HepG2 (cell line): Measurements from ENCODE around the gene SMIM22. TPM values are rescaled to one million over a fixed set of nuclear protein-coding genes. Genes with fewer than 3 reads are reported as not detected.

Source experiments
- ATAC-seq: fragments of 200-7000 bp; cut with Tn5 transposase; 3 replicates; pipeline ENCODE4 v1.9.1; 2020; ENCODE audit warnings: mild to moderate bottlenecking, moderate library complexity
- BruUV-seq: library from RNA; stranded (reverse); fragments of 400-500 nt; replicated peaks from 2 replicates; lab custom pipeline; 2021; lab: Mats Ljungman, UMichigan
- CTCF ChIA-PET: fragments of 300-600 bp; formaldehyde crosslinking; extraction: SDS; loops from one replicate; lab custom pipeline; 2021; ENCODE audit warnings: low total read pairs, inconsistent platforms, low intra/inter-chr PET ratio; lab: Yijun Ruan, JAX
- POLR2A ChIA-PET: fragments of 350-600 bp; sonication (Branson Sonifier 250); formaldehyde crosslinking; loops from one replicate; lab custom pipeline; 2020; ENCODE audit warnings: antibody characterized with exemption, inconsistent platforms; lab: Yijun Ruan, JAX
- DNase-seq: peaks from one replicate; pipeline ENCODE4 v3.0.0-alpha.2; 2015; ENCODE audit warnings: low spot score
- FAIRE-seq: peaks from 3 replicates; lab custom pipeline; 2011; peaks lifted over from hg19 to GRCh38; lab: Jason Lieb, UNC
- H2AFZ ChIP-seq: one replicate; pipeline ENCODE4 v1.6.1; 2011; ENCODE audit warnings: low read length, inconsistent platforms
- H3K27ac ChIP-seq: fragments of 300-600 bp; 3 replicates; pipeline ENCODE4 v1.8.0; 2011; ENCODE audit warnings: mixed run types, mild to moderate bottlenecking, mixed read lengths, low read length, inconsistent platforms; ENCODE audit not compliant: insufficient read depth; ENCODE audit errors: extremely low read length
- H3K27me3 ChIP-seq, 2 experiments: fragments of 200-600 bp in 1 of 2; 2 replicates in 1 of 2; 3 replicates in 1 of 2; pipeline versions ENCODE4 v1.6.0 to v1.8.0; 2011; ENCODE audit warnings: low read length in 2 of 2, mild to moderate bottlenecking in 2 of 2, moderate library complexity in 2 of 2, inconsistent platforms in 1 of 2; ENCODE audit not compliant: insufficient read depth in 2 of 2, control insufficient read depth in 1 of 2
- H3K36me3 ChIP-seq, 2 experiments: fragments of 200-600 bp in 1 of 2; replicated peaks in 1 of 2; 2 replicates in 1 of 2; 3 replicates in 1 of 2; pipeline versions ENCODE4 v1.5.1 to v1.8.0; 2011; ENCODE audit warnings: low read length in 2 of 2, inconsistent platforms in 1 of 2; ENCODE audit not compliant: insufficient read depth in 2 of 2, control insufficient read depth in 1 of 2
- H3K4me1 ChIP-seq: 2 replicates; pipeline ENCODE4 v1.5.1; 2012; ENCODE audit warnings: low read length, inconsistent platforms; ENCODE audit not compliant: insufficient read depth
- H3K4me2 ChIP-seq: 2 replicates; pipeline ENCODE4 v1.6.0; 2011; ENCODE audit warnings: low read depth, low read length, inconsistent platforms
- H3K4me3 ChIP-seq, 3 experiments: fragments of 200-600 bp in 1 of 3; sonication (generic), shearing (Covaris generic) in 1 of 3; replicated peaks in 1 of 3; 2 replicates each; pipeline ENCODE4 v1.5.1; 2011 to 2016; ENCODE audit warnings: low read length in 3 of 3, inconsistent platforms in 2 of 3, low read depth in 2 of 3, mild to moderate bottlenecking in 2 of 3, control low read depth in 1 of 3, mixed read lengths in 1 of 3; ENCODE audit not compliant: insufficient read depth in 1 of 3
- H3K79me2 ChIP-seq: one replicate; pipeline ENCODE4 v1.6.1; 2011; ENCODE audit warnings: low read length, inconsistent platforms; ENCODE audit not compliant: insufficient read depth
- H3K9ac ChIP-seq: 2 replicates; pipeline ENCODE4 v1.6.0; 2011; ENCODE audit warnings: mild to moderate bottlenecking, low read depth, low read length, inconsistent platforms; ENCODE audit not compliant: insufficient read depth
- H3K9me3 ChIP-seq: 2 replicates; pipeline ENCODE4 v1.5.1; 2012; ENCODE audit warnings: mild to moderate bottlenecking, low read length
- H4K20me1 ChIP-seq: 2 replicates; pipeline ENCODE4 v1.6.0; 2011; ENCODE audit warnings: inconsistent platforms, mild to moderate bottlenecking, low read length, moderate library complexity; ENCODE audit not compliant: insufficient read depth
- ATF7-NPFF ChIP-seq: sonication (generic); formaldehyde crosslinking; IDR thresholded peaks from 2 replicates; pipeline ENCODE4 v1.8.1; 2023; ENCODE audit warnings: mild to moderate bottlenecking, low read depth, missing genetic modification reagents, moderate library complexity
- CREB1 ChIP-seq, 2 experiments: fragments of 450-650 bp in 1 of 2; IDR thresholded peaks; 2 replicates each; pipeline ENCODE4 v1.6.1; 2016 to 2017; ENCODE audit warnings: control low read depth in 1 of 2, mild to moderate bottlenecking in 1 of 2, missing compliant biosample characterization in 1 of 2, missing genetic modification characterization in 1 of 2
- FOSL2 ChIP-seq: sonication (generic); formaldehyde crosslinking; IDR thresholded peaks from 2 replicates; pipeline ENCODE4 v1.4.0; 2020; ENCODE audit warnings: missing genetic modification reagents
- THAP11 ChIP-seq: IDR thresholded peaks from 2 replicates; pipeline ENCODE4 v1.6.1; 2016; ENCODE audit warnings: missing biosample characterization, missing genetic modification reagents
- ZBTB21 ChIP-seq: sonication (generic); formaldehyde crosslinking; IDR thresholded peaks from 2 replicates; pipeline ENCODE4 v1.4.0; 2020; ENCODE audit warnings: missing genetic modification reagents
- ZBTB40 ChIP-seq, 2 experiments: fragments of 450-650 bp in 1 of 2; sonication (generic) in 1 of 2; formaldehyde crosslinking in 1 of 2; IDR thresholded peaks; 2 replicates each; pipeline versions ENCODE4 v1.6.1 to v1.8.0; 2016 to 2022; ENCODE audit warnings: antibody characterized with exemption in 1 of 2, mild to moderate bottlenecking in 1 of 2, missing genetic modification reagents in 1 of 2
- ZGPAT ChIP-seq: IDR thresholded peaks from 2 replicates; pipeline ENCODE4 v1.6.1; 2016; ENCODE audit warnings: mild to moderate bottlenecking
- ZNF350 ChIP-seq: sonication (generic); formaldehyde crosslinking; IDR thresholded peaks from 2 replicates; pipeline ENCODE4 v1.4.0; 2020; ENCODE audit warnings: mild to moderate bottlenecking, low read depth, missing genetic modification reagents, borderline replicate concordance
- WGBS: methylation state at CpG from one replicate; pipeline ENCODE4 v1.1.6; 2017; ENCODE audit warnings: low lambda C conversion rate; 5-methylcytosine and 5-hydroxymethylcytosine counted together
- in situ Hi-C: cut with HindIII; loops from 2 replicates; pipeline ENCODE4 v1.10.0; 2017; ENCODE audit warnings: low pct_unique_long_range_greater_than_20kb; ENCODE audit not compliant: extremely low pct_ligation_motif_present
- intact Hi-C: fragments of 100-400 bp; cut with micrococcal nuclease; formaldehyde crosslinking; loops from one replicate; pipeline ENCODE4 v1.10.0; 2022; ENCODE audit not compliant: unreplicated experiment
- polyA plus RNA-seq, 8 experiments: library from polyadenylated mRNA; depleted of rRNA in 3 of 8; stranded (reverse) in 7 of 8; unstranded in 1 of 8; fragments of >200 nt; fragmentation: Illumina TruSeq in 4 of 8; extraction: Trizol in 4 of 8; gene quantifications; 2 replicates each; pipeline versions ENCODE4 v1.2.1 to v1.2.3, GENCODE V29; 2011 to 2016; ENCODE audit warnings: low read depth in 4 of 8, missing spikeins in 1 of 8, mixed read lengths in 1 of 8; ENCODE audit not compliant: insufficient read depth in 1 of 8
- total RNA-seq, 5 experiments: library from RNA; depleted of rRNA; stranded (reverse); fragments of >200 nt; fragmentation: Illumina TruSeq; extraction: Trizol; gene quantifications; 2 replicates each; pipeline ENCODE4 v1.2.3, GENCODE V29; 2016; ENCODE audit warnings: low read depth in 1 of 5
- TF ChIP-seq, protein P1 (sequence below): sonication (generic); formaldehyde crosslinking; IDR thresholded peaks from 2 replicates; pipeline ENCODE4 v1.4.0; 2020; ENCODE audit warnings: missing genetic modification reagents, mild to moderate bottlenecking, borderline replicate concordance

Gene SMIM22
- total and polyA plus RNA-seq, 2 of the 13 experiments (the other 11 are each of a cell fraction or from before 2014, with no cell fraction given), result not detected

DNA sequence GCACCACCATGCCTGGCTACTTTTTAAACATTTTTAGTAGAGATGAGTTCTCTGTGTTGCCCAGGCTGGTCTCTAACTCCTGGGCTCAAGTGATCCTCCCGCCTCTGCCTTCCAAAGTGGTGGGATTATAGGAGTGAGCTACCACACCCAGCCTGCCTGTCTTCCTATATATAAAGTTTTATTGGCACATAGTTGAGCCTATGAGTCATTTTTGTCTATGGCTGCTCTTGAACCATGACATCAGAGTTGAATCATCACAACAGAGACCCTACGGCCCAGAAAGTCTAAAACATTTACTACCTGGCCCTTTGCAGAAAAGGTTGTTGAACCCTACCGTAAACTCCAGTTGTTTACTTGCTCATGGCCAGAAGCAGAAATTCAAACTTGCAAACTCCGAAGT, 14.9 kb upstream of the SMIM22 start:
- BruUV-seq, result no TSS peak
- FAIRE-seq, result no peak
- H3K27ac ChIP-seq, result no peak overlapping the region
- ChIA-PET CTCF (no interaction called here), POLR2A (interaction anchor here (1.3 kb wide), 1 partner anchor 11 kb away, joined by 5 read pairs; no protein-coding TSS in a partner anchor)
- 7% methylated on average over 3 of the region's 4 CpGs for WGBS
- in situ Hi-C loops, result no loop called here
- H3K4me1 ChIP-seq, result peaks cover 61% of the 10 kb centered on the region
- no peak for DNase-seq
- ATAC-seq, result no peak
- H3K4me3 ChIP-seq, result no peak overlapping the region
- no peaks in the 10 kb centered on the region for H3K27me3 ChIP-seq
- no peaks in the 10 kb centered on the region for H4K20me1 ChIP-seq
- no peaks in the 10 kb centered on the region for H3K36me3 ChIP-seq
- no peak overlapping the region for H2AFZ ChIP-seq
- H3K4me2 ChIP-seq, result no peak overlapping the region
- no peak overlapping the region for H3K9ac ChIP-seq
- intact Hi-C loops, result no loop called here
- H3K9me3 ChIP-seq, result no peaks in the 10 kb centered on the region
- H3K79me2 ChIP-seq, result no peaks in the 10 kb centered on the region
- TF ChIP-seq, protein P1, sequence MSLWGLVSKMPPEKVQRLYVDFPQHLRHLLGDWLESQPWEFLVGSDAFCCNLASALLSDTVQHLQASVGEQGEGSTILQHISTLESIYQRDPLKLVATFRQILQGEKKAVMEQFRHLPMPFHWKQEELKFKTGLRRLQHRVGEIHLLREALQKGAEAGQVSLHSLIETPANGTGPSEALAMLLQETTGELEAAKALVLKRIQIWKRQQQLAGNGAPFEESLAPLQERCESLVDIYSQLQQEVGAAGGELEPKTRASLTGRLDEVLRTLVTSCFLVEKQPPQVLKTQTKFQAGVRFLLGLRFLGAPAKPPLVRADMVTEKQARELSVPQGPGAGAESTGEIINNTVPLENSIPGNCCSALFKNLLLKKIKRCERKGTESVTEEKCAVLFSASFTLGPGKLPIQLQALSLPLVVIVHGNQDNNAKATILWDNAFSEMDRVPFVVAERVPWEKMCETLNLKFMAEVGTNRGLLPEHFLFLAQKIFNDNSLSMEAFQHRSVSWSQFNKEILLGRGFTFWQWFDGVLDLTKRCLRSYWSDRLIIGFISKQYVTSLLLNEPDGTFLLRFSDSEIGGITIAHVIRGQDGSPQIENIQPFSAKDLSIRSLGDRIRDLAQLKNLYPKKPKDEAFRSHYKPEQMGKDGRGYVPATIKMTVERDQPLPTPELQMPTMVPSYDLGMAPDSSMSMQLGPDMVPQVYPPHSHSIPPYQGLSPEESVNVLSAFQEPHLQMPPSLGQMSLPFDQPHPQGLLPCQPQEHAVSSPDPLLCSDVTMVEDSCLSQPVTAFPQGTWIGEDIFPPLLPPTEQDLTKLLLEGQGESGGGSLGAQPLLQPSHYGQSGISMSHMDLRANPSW, result no peak
- TF ChIP-seq ZNF350 (CRISPR knock-in tag), result no peak
- 0 out of 2 replicates have a peak, but pooled peaks have one; percentile 18 for TF ChIP-seq THAP11
- no peak for TF ChIP-seq ZGPAT (CRISPR knock-in tag)
- no peak for TF ChIP-seq ATF7-NPFF (CRISPR knock-in tag)
- TF ChIP-seq CREB1 (IDR thresholded peaks at IDR 0.05), result 0 out of 2 replicates have a peak, but pooled peaks have one; percentile 38
- 0 out of 2 replicates have a peak, but pooled peaks have one; percentile 37 for TF ChIP-seq CREB1 (CRISPR knock-in tag; IDR thresholded peaks at IDR 0.05)
- peak; percentile 92 for TF ChIP-seq ZBTB40 (IDR thresholded peaks at IDR 0.05)
- peak; percentile 98 for TF ChIP-seq ZBTB40 (CRISPR knock-in tag; IDR thresholded peaks at IDR 0.05)
- peak; percentile 76 for TF ChIP-seq ZBTB21 (CRISPR knock-in tag)
- peak; percentile 63 for TF ChIP-seq FOSL2 (CRISPR knock-in tag)
